NCI-H69 (cell line): Measurements from ENCODE around the gene RNF168.
"Not testable (repeated sequence)": the region's sequence is repeated elsewhere in the genome, so short reads cannot be mapped to it uniquely, and the experiment has no call there.

Experiments
- DNase-seq: peaks from one replicate; lab custom pipeline; 2025; lab: John Stamatoyannopoulos, UW

RNF168 gene

GRCh38 chr3:196514913-196515621 lies 11.5 kb upstream of the RNF168 start, which contains the start of gene SMCO1:
SMCO1 (minus strand) TSS chr3:196515346; CDS start chr3:196515209, 137 bp downstream.
- DNase-seq = no peak

- no peak for DNase-seq
These were observed 10.8 kb upstream of the RNF168 start for GRCh38 chr3:196514350-196514716.

DNA sequence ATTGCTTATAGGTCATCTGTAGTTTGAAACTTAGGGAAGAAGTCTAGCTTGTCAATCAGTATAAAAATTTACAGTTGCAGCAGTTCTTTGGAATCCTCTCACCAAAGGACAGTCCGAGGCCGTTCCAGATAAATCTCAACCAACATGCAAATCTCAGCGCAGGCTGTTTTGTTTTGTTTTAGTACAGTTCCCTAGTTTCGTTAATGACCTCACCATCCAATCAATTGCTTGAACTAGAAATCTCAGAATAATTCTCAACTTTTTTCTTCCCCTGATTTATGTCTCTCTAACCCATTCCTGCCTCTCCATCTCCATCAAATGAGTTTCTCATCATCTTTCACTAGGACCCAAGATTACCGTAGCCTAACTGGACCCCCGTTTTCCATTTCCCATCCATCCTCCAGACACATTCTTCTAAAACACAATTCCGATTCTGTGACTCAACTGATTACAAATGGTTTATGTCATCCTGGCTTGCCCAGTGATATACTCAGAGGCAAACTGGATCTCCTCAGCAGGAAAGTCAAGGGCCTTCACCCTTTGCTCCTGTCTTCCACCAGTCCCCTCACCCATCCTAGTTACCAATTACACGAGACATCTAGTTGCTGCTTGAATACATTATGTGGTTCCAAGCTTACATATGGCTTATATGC lies 10.3 kb upstream of the RNF168 start:
- DNase-seq = no peak

DNA sequence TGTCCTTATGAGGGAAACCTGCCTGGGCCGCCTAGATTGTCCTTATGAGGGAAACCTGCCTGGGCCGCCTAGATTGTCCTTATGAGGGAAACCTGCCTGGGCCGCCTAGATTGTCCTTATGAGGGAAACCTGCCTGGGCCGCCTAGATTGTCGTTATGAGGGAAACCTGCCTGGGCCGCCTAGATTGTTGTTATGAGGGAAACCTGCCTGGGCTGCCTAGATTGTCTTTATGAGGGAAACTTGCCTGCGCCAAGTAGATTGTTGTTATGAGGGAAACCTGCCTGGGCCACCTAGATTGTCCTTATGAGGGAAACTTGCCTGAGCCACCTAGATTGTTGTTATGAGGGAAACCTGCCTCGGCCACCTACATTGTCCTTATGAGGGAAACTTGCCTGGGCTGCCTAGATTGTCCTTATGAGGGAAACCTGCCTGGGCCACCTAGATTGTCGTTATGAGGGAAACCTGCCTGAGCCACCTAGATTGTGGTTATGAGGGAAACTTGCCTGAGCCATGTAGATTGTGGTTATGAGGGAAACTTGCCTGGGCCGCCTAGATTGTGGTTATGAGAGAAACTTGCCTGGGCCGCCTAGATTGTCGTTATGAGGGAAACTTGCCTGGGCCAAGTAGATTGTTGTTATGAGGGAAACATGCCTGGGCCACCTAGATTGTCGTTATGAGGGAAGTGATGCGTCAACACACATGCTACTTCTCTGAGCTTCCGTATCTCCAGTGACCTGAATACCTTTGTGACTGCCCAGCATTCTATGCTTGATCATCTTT lies 8.3 kb upstream of the RNF168 start:
- DNase-seq = not testable (repeated sequence)

DNA sequence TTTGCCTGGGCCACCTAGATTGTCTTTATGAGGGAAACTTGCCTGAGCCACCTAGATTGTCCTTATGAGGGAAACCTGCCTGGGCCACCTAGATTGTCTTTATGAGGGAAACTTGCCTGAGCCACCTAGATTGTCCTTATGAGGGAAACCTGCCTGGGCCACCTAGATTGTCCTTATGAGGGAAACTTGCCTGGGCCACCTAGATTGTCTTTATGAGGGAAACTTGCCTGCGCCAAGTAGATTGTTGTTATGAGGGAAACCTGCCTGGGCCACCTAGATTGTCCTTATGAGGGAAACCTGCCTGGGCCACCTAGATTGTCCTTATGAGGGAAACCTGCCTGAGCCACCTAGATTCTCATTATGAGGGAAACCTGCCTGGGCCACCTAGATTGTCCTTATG lies 7.5 kb upstream of the RNF168 start:
- DNase-seq = not testable (repeated sequence)

DNA sequence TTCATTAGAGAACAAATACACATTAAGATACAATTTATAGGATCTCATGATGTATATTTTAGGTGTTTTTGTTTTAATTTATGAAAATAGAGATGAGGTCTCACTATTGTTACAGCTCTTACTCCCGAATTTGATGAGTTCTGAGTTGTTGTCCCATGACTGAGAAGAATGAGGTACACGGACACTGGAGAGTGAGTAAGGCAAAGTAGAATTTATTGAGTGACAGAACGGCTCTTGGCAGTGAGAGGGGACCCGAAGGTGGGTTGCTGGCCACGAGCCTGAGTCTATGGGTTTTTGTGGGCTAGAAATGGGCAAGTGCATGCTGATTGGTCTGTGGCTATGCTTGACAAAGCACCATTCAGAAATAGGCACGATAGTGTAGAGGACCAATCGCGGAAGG lies 3.1 kb upstream of the RNF168 start:
- no peak for DNase-seq

- no peak for DNase-seq
These were observed 988 bp upstream of the RNF168 start for GRCh38 chr3:196504556-196504955.

DNA sequence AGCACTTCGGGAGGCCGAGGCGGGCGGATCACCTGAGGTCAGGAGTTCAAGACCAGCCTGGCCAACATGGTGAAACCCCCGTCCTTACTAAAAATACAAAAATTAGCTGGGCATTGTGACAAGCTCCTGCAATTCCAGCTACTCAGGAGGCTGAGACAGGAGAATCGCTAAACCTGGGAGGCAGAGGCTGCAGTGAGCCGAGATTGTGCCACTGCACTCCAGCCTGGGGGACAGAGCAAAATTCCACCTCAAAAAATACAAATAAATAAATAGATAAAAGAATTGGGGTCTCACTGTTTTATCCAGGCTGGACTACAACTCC lies 470 bp upstream of the RNF168 start:
- DNase-seq = not testable (repeated sequence)

DNA sequence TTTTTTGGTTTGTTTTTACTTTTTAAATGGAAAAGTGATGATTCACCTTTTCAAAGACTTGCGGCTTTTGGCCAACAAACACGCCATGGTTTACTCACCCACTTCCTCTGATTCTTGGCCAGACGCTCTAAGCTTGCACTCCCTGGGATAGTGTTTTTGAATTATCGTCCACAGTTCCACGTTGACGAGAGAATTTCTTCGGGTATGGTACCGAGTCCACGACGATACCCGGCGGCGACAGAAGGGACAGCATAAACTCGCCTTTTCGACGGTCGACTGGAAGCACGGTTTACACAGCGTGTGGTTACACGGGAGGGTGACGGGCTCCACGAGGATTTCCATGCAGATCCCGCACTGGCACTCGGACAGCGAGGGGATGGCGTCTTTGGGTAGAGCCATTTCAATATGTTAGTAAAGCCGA lies 783 bp downstream of the RNF168 start:
- DNase-seq = peak; percentile 70

GRCh38 chr3:196501316-196502044 lies 2.1 kb downstream of the RNF168 start:
- peak; percentile 53 for DNase-seq

- DNase-seq = no peak
These were observed 3.6 kb downstream of the RNF168 start for GRCh38 chr3:196499807-196500524.

DNA sequence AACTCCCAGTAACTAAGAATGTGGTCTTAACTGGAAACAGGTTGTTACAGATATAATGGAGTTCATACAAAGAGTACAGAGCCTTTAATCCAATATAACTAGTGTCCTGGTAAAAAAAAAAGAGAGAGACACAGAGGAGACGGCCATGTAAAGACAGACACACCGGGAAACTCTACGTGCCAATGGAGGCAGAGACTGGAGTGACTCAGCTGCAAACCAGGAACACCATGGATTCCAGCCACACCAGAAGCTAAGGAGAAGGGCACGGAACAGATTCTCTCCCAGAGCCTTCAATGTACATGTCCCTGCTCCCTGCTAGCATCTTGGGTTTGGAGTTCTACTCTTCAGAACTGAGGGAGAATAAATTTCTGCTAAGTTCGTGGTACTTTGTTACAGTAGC lies 4.5 kb downstream of the RNF168 start:
- DNase-seq = no peak

- DNase-seq = no peak
These were observed 5.3 kb downstream of the RNF168 start for GRCh38 chr3:196498297-196498696.

- DNase-seq = no peak
These were observed 7.4 kb downstream of the RNF168 start for GRCh38 chr3:196496183-196496582.

GRCh38 chr3:196493292-196493691 lies 10.3 kb downstream of the RNF168 start:
- no peak for DNase-seq

DNA sequence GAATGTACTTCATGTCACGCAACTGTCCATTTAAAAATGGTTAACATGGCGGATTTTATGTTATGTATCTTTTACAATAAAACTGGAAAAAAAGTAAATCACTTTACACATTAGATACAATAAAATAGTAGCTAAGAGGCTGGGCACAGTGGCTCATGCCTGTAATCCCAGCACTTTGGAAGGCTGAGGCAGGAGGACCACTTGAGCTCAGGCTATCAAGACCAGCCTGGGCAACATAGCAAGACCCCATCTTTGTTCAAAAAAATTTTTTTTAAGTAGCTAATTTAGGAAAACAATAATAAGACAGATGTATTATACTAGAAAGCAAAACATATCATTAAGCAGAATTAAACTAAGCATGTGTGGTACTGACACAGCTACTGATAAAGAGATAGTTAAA lies 11.5 kb downstream of the RNF168 start:
- no peak for DNase-seq

- no peak for DNase-seq
These were observed 13.8 kb downstream of the RNF168 start for GRCh38 chr3:196489747-196490146.

- DNase-seq = no peak
These were observed 17.3 kb downstream of the RNF168 start for GRCh38 chr3:196486263-196486662.

- no peak for DNase-seq
These were observed 25.9 kb downstream of the RNF168 start for GRCh38 chr3:196477678-196478077.

DNA sequence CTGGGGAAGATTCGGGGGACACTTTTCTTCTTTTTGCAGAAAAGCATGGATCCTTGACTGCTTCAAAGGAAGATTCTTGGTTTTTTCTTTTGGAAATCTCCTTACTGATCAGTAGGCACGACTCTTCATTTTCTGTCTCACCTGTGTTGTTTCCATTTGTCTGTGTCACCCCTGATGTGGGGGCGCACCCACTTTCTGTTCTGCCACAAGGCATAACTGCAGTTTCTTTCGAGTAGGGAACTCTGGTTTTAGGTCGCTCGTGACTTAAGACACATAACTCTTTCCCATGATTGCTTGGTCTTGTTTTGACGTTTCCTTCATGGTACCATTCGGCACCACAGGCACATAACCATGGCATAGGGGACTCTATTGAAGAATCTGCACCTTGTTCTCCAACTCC lies 31.3 kb downstream of the RNF168 start:
- DNase-seq = no peak

GRCh38 chr3:196471551-196471950 lies 32.0 kb downstream of the RNF168 start:
- no peak for DNase-seq

GRCh38 chr3:196470182-196470581 lies 33.4 kb downstream of the RNF168 start:
- not testable (repeated sequence) for DNase-seq
